ENCODE data around the gene IRAK2.
"Not testable (repeated sequence)": the region's sequence is repeated elsewhere in the genome, so short reads cannot be mapped to it uniquely, and the experiment has no call there.

The IRAK2 gene

GRCh38 chr3:10160346-10160745, 4.4 kb upstream of the IRAK2 start:
- H3K4me3 ChIP-seq, result no peak overlapping the region
- no peak for TF ChIP-seq CTCF (IDR thresholded peaks at IDR 0.05)
- no peak for DNase-seq (ENCODE audit: low spot score)
- H3K27ac ChIP-seq, result no peak overlapping the region

DNA sequence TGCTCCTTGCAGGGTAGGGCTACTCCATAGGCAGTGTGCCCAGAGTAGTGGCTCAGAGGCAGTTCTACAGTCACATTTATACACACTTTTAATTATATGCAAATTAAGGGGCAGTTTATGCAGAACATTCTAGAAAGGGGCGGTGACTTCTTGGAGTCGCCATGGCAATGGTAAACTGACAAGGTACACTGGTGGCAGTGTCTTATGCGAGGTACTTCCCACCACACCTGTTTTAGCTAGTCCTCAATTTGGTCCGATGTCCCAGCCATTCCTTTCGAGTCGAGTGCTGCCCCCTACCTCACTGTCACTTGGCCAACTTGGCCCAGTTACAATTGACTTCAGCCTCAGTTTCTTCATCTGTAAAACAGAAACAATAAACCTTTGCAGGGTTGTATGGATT, 3.8 kb upstream of the IRAK2 start:
- TF ChIP-seq CTCF (IDR thresholded peaks at IDR 0.05), result no peak
- Histone ChIP-seq H3K4me3 (no peak overlapping the region), H3K27ac (no peak overlapping the region)
- no peak for DNase-seq (ENCODE audit: low spot score)

DNA sequence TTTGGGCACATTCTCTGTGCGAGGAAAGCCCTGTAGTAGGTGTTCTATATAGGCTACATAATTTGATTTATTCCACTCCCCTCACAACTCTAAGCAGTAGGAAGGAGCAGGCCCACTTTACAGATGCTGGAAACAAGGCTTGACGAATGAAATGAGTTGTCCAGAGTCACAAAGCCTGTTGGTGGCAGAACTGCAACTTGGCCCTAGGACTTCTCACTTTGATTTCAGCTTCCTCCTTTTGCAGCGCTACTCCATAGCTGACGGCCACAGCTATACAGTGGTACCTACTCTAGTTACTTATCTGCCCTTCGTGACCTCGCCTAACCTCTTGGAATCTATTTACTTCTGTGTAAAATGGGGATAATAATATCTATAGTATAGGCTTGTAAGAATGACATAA, 2.5 kb upstream of the IRAK2 start:
- Histone ChIP-seq H3K4me3 (no peak overlapping the region), H3K27ac (no peak overlapping the region)
- no peak for TF ChIP-seq CTCF (IDR thresholded peaks at IDR 0.05)
- no peak for DNase-seq (ENCODE audit: low spot score)

DNA sequence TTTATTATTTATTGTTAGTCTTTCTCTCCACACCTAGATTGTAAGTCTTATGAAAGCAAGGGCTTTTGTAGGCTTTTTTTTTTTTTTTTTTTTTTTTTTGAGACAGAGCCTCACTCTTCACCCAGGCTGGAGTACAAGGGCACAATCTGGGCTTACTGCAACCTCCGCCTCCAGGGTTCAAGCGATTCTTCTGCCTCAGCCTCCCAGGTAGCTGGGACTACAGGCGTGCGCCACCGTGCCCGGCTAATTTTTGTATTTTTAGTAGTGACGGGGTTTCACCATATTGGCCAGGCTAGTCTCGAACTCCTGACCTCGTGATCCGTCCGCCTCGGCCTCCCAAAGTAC, 546 bp upstream of the IRAK2 start:
- Histone ChIP-seq H3K4me3 (peak overlapping the region; percentile 92), H3K27ac (peak overlapping the region in 1 of 2 donors; percentile 88)
- DNase-seq (ENCODE audit: low spot score), result not testable (repeated sequence)

- Histone ChIP-seq H3K4me3 (no peak overlapping the region), H3K27ac (peak overlapping the region in 1 of 2 donors; percentile 24)
- TF ChIP-seq CTCF (IDR thresholded peaks at IDR 0.05), result no peak
- no peak for DNase-seq (ENCODE audit: low spot score)
Measured at GRCh38 chr3:10166213-10166604, 1.5 kb downstream of the IRAK2 start.

- Histone ChIP-seq H3K27ac (no peak overlapping the region), H3K4me3 (no peak overlapping the region)
- no peak for DNase-seq (ENCODE audit: low spot score)
- TF ChIP-seq CTCF (IDR thresholded peaks at IDR 0.05), result no peak
Measured at GRCh38 chr3:10169000-10169496, 4.3 kb downstream of the IRAK2 start.

DNA sequence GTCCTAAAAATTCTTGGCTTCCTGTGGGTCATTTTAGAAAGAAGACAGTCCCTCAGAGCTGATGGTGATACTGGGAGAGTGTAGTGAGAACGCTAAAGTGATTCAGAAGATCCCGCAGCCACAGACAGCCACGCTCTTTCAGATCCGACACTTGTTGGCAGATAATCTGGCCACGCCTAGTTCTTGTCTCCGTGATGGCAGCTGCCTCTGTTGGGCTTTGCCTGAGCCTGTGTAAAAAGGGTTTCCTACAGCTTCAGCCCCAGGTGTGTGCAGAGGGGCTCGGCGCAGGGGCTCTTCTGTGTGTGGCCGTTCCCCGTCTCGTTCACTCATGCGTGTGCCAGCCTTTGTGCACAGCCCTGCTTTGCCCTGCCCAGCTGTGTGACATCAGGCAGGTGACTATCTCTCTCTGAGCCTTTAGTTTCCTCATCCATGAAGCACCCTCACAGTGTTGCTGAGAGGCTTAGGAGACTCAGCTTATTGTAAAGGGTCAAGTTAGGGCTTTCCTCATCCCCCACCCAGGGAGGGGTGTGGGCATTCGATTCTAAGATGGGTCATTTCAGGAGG, 6.3 kb downstream of the IRAK2 start:
- DNase-seq (ENCODE audit: low spot score), result no peak
- H3K27ac ChIP-seq, result no peak overlapping the region

More for the DNA sequence above, 6.3 kb downstream of the IRAK2 start:
- no peak for TF ChIP-seq CTCF (IDR thresholded peaks at IDR 0.05)
- H3K4me3 ChIP-seq, result no peak overlapping the region
